DMS153 treated with DMSO at 0.1 percent for 48 hours (cell line): ENCODE measurements around the gene OLFM3.

ENCODE experiments used
- DNase-seq: peaks from one replicate; lab custom pipeline; 2025; ENCODE audit not compliant: unreplicated experiment; lab: John Stamatoyannopoulos, UW

OLFM3 gene

DNA sequence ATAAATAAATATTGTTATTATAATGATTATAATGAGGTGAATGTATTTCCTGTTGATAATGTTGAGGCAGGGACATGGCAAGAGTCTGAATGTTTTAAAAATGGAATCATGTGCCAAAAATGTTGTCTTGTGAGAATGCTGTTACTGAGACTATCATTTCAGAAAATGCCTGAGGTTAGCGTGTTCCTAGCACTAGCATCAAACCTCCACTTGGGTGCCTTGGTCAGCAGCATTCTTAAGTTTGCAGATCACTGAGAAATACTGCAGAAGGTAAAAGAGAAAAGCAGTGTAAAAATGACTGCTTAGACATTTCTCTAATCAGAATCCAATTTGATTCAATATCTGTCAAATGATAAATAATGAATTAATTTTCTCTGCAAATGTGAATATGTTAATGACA is 50.8 kb downstream of the OLFM3 start:
- no peak for DNase-seq

- no peak for DNase-seq
Measured at GRCh38 chr1:101943237-101943636, 53.5 kb downstream of the OLFM3 start.

DNA sequence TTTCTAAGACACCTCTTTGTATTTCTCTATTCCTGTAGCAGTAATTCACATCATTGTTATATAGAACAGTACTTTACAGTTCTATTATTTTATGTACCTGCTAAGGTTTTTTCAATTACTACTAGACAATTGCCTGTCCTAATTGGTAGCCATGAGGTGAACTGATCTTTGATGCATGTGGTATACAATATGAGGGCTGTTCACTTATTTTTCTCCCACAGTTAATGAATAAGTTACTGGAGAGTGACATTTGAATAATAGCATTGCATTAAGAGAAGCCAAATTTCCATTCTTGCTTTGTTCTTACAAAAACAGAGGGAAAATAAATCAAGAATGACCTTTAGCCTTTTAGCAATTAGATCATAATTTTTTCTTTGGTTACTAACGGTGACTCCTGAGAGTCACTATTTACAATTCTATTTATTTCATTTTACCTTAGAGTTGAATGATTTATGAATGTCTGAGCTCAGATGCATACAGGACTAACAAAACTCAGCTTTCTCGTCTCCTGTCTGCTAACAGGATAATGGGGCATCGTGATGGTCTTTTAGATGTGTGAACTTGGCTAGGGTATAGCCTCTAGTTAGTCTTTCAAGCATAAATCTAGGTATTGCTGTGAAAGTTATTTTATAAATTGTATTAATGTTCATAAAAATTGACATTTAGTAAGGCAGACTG is 54.1 kb downstream of the OLFM3 start:
- DNase-seq = no peak

GRCh38 chr1:101938681-101939080 is 58.0 kb downstream of the OLFM3 start:
- no peak for DNase-seq

DNA sequence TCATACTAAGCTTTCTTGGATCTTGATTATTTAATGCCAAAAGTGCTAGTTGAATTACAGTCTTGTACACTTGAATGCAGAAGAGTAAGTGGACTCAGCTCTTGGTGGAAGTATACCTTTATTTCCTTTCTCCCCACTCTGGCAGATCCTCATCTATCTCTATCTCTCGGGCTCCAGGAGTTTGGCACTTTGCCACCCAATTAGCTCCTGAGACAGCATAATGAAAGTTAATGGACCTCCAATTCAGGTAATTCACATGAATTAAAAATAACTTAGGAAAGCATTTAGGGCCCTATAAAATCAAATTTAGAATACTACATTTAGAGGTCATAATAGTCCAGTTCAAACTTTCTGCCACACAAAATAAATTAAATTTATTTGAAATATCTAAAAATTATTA is 67.4 kb downstream of the OLFM3 start:
- no peak for DNase-seq

DNA sequence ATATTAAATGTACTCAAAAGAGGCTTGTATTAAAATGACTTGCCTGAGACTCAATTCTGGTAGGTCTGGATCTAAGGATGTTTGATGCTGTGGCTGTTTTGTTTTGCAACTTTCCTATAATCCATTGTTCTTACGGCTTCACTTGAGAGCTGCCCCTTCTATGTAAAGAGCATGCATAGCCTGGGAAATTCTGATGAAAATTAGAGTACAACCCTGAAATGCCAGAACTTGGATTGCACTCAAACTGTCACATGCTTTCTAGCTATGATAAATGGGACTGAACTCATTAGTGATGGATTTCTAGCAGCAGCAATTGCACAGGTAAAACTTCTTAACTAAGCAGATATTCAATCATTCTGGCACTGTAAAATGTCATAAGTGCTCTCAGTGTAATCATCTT is 67.9 kb downstream of the OLFM3 start:
- no peak for DNase-seq

- DNase-seq = no peak
Measured at GRCh38 chr1:101924700-101925099, 72.0 kb downstream of the OLFM3 start.

DNA sequence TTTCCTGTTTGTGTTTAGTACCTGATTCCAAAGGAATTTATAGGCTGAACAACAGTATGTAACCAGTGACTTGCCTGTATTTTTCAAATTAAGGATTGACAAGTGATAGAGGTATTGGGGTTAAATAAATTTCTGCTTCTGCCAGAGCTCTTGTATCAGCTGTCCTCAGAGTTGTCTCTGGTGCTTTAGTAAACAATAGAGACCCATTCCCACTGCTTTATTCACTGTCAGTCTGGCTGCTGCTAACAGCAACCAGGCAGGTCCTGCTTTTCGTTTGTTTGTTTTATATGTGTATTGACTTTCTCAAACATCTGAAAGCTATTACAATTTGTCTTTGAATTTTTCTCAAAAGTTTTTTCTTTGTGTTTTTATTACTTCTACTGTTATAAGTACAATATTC is 76.1 kb downstream of the OLFM3 start:
- peak; percentile 44 for DNase-seq

GRCh38 chr1:101918277-101918676 is 78.4 kb downstream of the OLFM3 start:
- no peak for DNase-seq

DNA sequence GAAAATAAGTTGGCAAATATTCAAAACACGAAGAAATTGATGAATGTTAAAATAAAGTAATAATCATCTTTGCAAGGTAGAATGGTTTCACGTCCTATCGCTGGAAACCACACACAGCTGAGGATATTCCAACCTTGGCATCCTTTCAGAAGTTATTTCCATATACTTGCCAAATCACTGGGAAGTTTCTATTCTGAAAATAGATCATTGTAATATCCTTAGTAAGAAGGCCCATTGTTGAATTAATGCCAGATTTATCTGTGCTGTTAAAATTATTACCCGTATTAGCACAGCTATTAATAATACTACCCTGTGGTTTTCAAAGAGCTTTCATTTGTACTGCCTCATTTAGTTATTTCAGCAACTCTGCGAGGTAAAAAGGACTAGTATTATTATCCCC is 81.1 kb downstream of the OLFM3 start:
- DNase-seq = no peak

DNA sequence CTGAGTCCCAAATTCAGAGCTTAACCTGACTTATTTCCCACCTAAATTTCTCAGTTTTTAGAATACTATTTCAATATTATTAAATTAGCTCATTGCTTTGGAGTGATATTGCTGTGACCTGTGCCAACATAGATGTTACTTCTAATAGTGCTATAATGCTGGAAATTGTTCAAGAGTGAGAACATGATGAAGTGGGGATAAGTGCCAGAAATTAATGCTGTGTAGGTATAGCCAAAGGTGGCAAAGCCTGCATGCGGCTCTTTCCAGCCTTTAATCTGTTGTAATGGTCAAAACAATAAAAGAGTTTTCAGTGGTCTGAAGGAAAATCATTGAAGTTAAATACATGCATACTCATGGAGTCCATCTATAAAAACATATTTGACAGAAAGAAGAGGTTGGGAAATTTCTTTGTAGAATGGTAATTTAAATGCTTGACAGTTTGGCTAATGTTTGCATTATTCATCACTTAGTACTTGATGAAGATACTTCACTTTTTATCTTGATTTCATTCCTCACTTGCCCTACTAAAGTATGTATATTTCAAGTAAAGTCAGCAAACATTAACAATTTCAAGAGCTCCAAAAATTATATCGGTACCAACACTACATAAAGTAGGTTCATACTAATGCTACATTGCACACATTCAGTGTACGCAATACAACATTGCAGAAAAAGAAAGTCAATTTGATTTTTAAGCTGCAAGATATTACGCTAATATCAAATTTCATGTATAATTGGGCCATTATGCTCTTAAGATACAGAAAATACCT is 82.1 kb downstream of the OLFM3 start:
- DNase-seq = no peak

DNA sequence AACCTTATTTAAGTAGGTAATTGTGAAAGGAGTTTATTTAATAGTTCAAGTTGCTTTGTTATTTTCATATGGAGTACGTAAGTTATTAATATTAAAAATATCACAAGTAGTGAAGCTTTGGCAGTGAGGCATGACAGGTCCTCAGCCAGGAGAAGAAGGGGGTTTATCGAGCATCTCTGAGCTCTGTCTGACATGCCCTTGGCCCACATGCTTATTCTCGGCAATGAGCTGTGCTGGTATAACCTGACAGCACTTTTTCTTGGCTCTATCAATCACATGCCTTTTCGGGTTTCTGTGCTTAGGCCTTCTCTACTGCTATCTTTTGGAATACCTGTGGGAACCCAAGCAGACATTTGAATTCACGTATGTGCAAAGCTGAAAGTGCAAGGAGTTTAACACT is 84.8 kb downstream of the OLFM3 start:
- no peak for DNase-seq

DNA sequence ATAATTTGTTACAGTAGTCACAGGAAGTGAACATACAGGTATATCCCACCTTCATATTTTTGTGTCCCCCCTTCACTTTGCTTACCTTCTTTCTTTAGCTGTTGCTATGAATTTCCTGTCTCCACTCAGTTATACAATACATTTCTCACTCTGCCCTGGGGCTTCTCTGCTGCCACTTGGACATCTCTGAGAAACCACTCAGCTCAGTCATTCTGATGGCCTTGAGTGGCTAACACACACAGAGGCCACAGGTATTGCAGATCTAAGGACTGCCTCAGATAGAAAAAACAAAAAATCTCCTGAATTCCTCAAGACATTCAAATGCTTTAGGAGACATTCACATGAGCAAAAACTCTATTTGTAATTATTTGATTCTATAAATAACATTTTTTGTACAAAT is 87.7 kb downstream of the OLFM3 start:
- DNase-seq = no peak

DNA sequence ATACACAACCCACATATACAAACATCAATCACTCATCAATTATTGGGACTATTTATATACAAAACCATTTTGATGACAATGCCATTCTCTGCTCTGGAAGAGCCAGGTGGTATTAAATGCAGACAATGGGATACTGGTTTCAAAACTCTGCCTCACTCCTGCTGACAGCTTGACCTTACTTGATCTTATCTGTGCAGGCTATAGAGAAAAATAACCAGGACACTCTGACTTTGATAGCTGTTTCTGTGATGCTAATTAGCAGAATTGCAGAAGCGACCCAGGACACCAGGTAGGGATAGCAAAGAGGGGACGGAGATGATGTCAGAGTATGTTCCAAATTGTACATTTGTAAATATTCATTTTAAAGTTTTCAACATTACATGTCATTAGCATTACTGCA is 89.5 kb downstream of the OLFM3 start:
- DNase-seq = peak; percentile 13

DNA sequence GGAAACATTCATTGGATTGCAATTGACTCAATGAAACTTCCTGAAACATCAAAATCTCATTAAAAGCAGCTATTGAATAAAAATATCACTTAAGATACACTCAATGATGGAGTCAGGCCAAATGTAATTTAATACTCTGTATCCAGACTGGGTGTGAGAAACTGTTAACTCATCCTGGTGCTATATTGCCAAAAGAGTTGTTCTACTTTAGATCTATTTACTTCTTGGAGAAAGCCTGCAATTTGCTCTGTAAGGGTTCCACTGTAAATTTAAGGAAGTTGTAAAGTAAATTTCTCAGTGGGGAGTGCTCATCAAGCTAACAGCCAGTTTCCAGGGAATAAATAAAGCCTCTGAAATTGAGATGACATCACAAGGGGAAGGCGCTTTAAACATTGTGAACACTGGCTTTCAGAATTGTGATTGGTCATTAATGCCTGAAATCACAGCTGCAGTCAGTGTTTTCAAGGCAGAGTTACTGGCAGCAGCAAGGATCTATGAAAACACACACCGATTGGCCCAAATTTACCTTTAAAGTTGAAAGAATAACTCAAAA is 91.4 kb downstream of the OLFM3 start:
- peak; percentile 78 for DNase-seq

DNA sequence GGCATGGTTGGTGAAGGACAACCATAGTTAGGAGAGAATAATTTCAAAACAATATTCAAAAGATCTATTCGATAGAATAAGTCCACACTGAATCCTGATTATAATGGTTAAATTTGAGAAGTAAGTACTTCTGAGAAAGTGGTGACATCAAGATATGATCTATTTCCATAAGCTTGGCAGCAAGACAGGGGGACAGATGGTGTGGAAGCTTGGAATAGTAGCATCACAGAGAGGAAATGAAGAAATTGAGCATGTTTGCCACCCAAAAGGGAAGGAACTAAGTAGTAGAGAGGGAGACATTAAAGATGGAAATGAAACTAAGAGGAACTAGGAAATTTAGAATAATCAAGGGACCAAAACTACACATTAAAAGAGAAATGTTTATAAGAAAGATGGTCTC is 94.5 kb downstream of the OLFM3 start:
- DNase-seq = no peak

GRCh38 chr1:101898137-101898536 is 98.6 kb downstream of the OLFM3 start:
- no peak for DNase-seq

DNA sequence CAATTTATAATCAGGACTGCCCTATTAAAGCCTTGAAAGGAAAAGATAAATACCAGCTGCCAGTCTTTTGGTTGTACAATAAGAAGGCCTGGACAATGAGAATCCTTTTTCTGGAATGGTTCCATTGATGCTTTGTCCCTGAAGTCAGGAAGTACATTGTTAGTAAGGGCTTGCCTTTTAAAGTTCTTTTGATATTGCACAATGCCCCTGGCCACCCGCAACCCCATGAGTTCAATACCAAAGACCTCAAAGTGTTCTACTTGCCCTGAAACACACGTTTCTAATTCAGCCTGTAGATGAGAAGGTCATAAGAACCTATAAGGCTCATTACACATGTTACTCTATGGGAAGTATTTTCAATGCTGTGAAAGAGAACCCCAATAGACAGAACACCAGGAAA is 112.1 kb downstream of the OLFM3 start:
- no peak for DNase-seq

- no peak for DNase-seq
Measured at GRCh38 chr1:101875891-101876290, 120.8 kb downstream of the OLFM3 start.

DNA sequence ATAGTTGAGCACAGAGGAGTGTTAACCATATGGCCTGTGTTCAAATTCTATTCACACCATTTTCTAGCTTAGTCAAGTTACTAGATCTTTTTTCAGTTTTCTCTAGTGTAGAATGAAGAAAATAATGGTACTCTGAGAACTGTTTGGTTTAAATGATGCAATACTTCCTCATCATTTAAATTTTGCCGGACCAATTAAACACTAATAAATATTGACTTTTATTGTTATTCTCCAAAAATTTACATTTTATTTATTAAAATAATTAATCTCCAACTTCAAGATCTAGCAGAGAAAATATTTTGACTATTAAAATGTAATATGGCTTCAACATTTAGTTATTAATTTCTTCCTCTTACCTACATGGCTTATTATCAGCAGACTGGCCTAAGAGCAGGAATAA is 123.1 kb downstream of the OLFM3 start:
- no peak for DNase-seq

- no peak for DNase-seq
Measured at GRCh38 chr1:101859941-101860340, 136.8 kb downstream of the OLFM3 start.

DNA sequence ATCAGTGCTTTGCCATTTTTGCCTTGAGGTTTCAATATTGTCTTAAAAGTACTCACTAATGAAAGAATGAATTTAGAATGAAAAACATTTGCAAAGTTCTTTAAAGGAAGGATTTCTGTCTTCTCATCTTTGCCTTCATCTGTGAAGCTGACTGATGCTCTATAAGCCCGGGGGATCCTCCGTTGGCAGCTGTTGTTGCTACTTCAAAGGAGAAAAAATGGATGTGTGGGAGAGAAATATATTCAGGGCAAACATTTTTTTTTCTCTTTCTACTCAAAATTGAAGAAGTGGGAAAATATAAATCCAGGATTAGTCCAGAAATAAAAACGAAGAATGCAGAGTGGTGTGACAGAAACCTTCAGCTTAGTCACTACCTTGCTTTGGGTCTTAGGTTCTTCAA is 142.5 kb downstream of the OLFM3 start:
- DNase-seq = no peak

DNA sequence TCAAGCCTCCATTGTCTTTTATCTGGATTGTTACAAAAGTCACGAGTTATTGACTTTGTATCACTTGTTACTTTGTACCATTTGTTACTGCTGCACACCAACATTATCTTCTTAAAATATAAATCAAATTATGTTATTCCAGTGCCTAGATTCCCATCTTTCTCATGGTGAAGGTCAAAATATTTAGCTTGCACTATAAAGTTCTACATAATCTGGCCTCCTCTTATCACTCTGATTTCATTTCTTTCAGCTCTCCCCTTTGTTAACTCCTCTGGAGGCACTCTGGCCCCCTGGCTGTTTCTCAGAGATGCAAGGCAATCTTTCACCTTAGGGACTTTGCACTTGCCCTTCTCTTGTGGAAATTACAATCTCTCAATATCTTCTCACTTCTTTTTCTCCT is 143.8 kb downstream of the OLFM3 start:
- no peak for DNase-seq
